Stimulated activated CD8-positive, alpha-beta memory T cell treated with anti-CD3 and anti-CD28 coated beads, Interleukin-12 subunit alpha, Interleukin-12 subunit beta, amount 100 ng/mL, for 24 hours (primary cell): ENCODE results near the gene HSD17B3.
"Not testable (repeated sequence)": the region's sequence is repeated elsewhere in the genome, so short reads cannot be mapped to it uniquely, and the experiment has no call there.

ENCODE experiments used
- DNase-seq: peaks from one replicate; pipeline ENCODE4 v3.0.0-alpha.2; 2020; ENCODE audit errors: extremely low read depth

HSD17B3 gene

GRCh38 chr9:96302021-96302420, at the start of gene HSD17B3:
Gene HSD17B3, minus strand, starts transcription at chr9:96302176. Its CDS starts 72 bp downstream, at chr9:96302104.
- DNase-seq, result no peak

DNA sequence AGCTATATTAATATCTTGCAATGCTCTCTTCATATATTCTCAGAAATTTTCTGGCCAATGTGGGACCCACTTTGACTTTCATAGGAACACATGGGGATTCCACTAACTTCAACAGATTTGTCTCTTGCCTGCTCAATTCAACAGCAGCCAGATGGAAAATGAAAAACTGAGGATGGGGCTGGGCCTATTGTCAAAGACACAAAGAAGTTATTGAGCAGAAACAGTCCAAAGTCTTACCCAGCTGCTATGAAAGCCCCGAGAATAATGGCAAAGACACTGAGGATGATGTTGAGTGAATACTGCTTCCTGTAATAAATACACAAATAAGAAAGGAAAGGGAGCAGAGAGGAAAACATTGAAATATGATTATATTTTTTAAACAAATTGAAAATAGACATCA, 48.9 kb upstream of the HSD17B3 start:
- no peak for DNase-seq

DNA sequence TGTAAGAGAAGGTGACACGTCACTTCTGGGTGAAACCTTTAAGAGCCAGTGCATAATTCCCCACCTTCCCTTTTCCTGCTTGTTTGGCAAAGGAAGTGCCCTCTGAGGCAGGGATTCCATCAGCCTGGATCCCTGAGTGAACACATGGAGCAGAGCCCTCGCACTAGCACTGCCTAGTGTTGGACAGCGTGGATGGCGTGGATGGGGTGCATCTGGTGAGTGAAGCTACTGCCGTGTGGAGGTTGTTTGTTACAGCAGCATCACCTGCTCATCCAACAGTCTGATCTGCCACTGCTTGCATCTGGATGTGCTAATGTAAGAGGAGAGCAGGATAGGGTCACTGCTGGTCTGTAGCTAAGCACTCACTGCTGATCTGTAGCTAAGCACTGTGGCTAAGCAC, 46.3 kb upstream of the HSD17B3 start:
- no peak for DNase-seq

GRCh38 chr9:96345551-96345950, 43.6 kb upstream of the HSD17B3 start:
- no peak for DNase-seq

DNA sequence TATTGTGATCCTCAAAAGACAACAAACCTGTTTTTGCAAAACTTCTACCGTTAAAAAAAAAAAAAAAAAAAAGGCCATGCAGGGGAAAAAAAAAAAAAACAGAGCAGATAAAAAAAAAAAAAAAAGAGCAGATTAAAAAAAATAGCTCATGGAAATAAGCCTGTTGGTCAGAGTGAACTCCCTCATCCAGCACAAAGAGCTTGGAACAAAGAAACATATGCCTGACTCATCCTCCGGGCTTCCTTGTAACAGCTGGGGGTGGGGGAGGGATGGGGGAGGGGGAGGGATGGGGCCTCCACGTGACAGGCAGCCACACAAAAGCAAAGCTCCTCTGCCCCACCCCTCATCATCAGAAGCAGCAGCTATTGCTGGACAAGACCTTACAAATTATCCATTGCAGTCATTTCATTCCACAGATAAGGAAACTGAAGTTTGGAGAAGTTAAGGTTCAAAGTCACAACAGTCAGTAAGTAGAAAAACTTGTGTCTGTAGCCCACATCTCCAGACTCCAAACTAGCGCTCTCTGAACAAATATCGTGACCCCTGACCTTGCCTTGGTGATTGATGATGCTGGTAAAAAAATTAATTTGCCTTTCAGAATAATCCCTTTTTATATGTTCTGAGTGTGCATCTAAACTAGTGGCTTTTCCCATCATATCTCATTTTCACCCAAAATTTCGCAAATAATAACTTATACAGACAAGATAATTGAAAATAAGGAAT, 42.6 kb upstream of the HSD17B3 start:
- DNase-seq, result no peak

DNA sequence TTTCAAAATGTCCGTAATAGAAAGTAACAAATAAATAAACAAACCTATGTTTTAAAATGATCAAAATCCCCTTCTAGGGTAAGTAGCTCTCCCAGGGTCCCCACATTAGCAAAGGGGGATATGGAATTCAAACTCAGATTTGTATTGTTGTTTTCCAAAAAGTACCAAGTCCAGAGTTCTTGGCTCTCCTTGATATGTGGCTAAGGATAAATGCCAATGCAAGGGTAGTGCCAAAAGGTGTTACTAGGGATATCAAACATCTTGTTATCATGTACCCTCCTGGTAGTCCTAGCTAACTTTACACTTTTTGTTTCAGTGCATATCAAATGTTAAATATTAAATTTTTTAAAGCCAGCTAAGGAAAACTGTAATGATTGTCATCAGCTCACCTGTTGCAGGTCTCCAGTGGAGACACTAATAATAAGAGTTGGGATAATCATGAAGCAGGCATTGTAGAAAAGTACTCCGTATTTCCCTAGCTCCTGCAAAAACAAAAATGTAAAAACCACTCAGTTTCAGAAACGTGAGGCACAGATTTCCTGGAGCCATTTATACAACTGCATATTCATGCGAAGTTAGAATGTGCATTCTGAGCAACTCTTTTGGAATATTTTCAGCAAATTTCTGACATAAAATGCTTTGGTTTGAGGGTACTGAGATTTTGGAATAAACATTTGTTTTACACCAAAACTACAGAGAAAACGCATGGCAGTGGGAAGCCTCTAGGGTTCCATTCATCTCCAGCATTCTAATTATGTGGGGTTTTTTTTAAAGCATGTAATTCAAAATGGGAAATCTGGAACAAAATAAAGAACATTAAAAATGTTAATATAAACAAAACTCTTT, 41.8 kb upstream of the HSD17B3 start:
- no peak for DNase-seq

- no peak for DNase-seq
These were observed 40.7 kb upstream of the HSD17B3 start for GRCh38 chr9:96342571-96343245.

DNA sequence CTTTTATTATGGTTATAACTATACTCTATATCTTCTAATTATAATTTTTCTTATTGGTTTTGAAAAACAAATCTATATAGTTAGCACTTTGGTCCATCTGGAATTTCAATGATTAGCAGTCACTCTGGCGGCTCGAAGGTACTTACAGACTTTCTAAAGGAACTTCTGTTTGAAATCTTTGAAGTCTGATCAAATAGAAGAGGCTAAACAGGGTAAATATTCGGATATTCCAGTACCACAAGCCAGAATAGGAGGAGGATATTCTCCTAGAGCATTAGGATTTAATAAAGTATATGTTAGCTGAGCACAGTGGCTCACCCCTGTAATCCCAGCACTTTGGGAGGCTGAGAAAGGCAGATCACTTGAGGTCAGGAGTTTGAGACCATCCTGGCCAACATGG, 38.7 kb upstream of the HSD17B3 start:
- DNase-seq, result no peak

DNA sequence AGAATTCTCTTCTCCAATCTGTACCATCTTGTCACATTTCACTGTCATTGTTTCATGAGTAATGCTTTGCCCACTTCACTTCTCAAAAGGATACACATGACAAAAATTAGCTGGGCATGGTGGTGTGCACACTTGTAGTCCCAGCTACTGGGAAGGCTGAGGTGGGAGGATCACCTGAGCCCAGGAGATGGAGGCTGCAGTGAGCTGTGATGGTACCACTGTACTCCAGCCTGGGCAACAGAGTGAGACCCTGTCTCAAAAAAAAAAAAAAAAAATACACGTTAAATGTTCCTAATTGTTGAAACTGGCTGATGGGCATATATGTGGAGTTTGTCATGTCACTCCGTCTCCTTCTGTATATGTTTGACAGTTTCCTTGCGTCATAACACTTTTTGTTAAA, 36.3 kb upstream of the HSD17B3 start:
- no peak for DNase-seq

DNA sequence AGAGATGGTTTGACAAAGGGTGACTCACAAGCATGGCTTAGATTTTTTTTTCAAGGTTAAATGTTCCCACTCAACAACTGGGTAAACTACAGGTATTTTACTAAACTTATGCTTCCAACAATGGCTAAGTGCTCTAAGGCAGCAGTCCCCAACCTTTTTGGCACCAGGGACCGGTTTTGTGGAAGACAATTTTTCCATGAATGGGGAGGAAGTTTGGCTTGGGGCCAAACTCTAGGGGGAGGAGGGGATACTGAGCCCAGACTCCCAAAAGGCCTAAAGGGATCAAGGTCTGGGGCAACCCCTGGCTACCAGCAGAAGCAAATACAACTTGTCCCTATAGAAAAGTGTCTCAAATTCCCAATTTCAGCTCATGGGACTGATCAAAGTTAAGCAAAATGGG, 32.0 kb upstream of the HSD17B3 start:
- no peak for DNase-seq

GRCh38 chr9:96331236-96331947, 29.4 kb upstream of the HSD17B3 start:
- no peak for DNase-seq

DNA sequence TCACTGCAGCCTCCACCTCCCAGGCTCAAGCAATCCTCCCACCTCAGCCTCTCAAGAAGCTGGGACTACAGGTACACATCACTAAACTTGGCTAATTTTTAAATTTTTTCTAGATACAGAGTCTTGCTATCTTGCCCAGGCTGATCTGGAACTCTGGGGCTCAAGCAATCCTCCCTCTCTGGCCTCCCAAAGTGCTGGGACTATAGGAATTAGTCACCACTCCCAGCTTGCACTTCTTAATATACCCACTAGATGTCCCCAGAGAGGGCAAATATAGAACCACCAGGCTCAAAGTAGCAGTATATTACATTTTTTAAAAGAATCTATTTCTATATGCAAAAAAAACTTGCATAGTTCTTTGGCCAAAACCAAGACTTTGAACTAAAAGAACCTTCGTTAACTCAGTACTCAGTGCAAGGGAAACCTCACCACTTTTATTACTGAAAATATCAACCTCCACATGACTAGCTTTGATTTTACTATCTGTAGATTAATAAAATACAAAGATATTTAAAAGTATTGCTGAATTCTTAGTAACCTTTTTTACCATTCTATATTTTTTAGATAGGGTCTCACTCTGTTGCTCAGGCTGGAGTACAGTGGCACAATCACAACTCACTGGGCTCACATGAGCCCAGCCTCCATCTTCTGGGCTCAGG, 25.8 kb upstream of the HSD17B3 start:
- DNase-seq, result no peak

GRCh38 chr9:96323169-96323568, 21.2 kb upstream of the HSD17B3 start:
- DNase-seq, result no peak

GRCh38 chr9:96322736-96323135, 20.8 kb upstream of the HSD17B3 start:
- not testable (repeated sequence) for DNase-seq

DNA sequence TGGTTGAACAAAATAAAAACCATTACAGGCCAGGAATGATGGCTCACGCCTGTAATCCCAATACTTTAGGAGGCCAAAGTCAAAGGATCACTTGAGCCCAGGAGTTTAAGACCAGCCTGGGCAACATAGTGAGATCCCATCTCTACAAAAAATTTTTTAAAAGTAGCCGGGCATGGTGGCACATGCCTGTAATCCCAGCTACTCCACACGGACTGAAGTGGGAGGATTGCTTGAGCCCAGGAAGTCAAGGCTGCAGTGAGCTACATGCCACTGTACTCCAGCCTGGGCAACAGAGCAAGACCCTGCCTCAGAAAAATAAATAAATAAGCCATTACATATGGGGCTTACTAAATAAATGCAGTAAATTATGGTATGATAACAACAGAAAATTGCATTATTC, 20.2 kb upstream of the HSD17B3 start:
- not testable (repeated sequence) for DNase-seq

GRCh38 chr9:96321515-96321914, 19.5 kb upstream of the HSD17B3 start:
- no peak for DNase-seq

DNA sequence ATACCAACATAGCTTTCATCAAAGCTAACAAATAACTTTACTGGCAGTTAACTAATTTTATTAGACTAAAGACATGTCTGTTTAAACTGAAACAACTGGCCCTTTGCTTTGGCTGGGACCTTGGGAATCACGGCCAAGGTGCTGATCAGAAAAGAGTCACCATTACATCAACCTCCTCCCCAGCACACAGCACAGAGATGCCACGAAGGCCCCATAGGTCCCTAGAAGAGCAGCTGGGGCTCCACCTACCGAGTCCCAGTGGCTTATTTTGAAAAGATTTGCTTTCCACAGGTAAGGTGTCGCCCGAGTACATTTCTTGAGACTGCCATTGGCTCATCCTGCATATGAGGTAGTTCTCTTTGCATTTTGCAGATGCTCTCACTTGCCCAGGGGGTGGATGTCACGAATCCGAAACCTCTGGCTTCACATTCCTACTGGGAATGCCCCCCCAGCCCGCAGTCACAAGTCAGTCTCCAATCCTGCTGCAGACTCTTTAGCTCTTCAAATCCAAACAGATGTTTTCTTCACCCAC, 18.8 kb upstream of the HSD17B3 start:
- DNase-seq, result no peak

- no peak for DNase-seq
These were observed 17.1 kb upstream of the HSD17B3 start for GRCh38 chr9:96318921-96319565.

- DNase-seq, result no peak
These were observed 15.5 kb upstream of the HSD17B3 start for GRCh38 chr9:96317335-96317980.

DNA sequence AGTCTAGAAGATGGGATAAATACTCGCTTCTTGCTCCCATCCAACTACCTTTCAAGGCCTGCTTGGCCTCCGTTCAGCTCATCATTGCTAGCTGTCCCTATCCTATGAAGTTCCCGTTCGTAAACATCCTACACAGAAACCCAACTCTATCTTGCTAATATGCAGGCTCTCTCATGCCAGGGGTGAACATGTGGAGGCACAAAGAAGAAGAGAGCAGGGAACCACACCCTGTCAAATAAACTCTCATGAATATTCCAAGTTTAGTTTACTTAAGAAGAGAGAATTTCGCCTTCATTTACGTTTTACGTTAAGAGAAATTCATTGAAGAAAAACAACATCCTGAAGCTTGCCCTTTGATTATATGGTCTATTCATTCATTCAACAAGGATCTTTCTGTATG, 7.9 kb upstream of the HSD17B3 start:
- DNase-seq, result no peak
